ENCODE data around the gene PIGK. TPM values are rescaled to one million over a fixed set of nuclear protein-coding genes. Genes with fewer than 3 reads are reported as not detected.

The PIGK gene
- total and polyA plus RNA-seq, 2 donors from 2014 or later, result 31.0 to 38.5 TPM

GRCh38 chr1:77227381-77227780 lies 8.2 kb upstream of the PIGK start:
- no peak for FAIRE-seq
- intact Hi-C loops (cut with DNase I), result no loop called here

GRCh38 chr1:77222496-77222895 lies 3.3 kb upstream of the PIGK start:
- intact Hi-C loops (cut with DNase I), result no loop called here
- DNase-seq (no peak), FAIRE-seq (no peak)
- H3K4me1 ChIP-seq (ENCODE audit: control insufficient read depth in 2 of 3, insufficient read depth in 2 of 3, low read depth in 1 of 3, low read length in 3 of 3), result no peaks in the 10 kb centered on the region
- no peak overlapping the region for H3K4me3 ChIP-seq (ENCODE audit: low read length in 3 of 3)
- H3K9me3 ChIP-seq (ENCODE audit: control insufficient read depth in 2 of 3, insufficient read depth in 1 of 3, low read length in 3 of 3), result no peaks in the 10 kb centered on the region
- TF ChIP-seq, protein P1, sequence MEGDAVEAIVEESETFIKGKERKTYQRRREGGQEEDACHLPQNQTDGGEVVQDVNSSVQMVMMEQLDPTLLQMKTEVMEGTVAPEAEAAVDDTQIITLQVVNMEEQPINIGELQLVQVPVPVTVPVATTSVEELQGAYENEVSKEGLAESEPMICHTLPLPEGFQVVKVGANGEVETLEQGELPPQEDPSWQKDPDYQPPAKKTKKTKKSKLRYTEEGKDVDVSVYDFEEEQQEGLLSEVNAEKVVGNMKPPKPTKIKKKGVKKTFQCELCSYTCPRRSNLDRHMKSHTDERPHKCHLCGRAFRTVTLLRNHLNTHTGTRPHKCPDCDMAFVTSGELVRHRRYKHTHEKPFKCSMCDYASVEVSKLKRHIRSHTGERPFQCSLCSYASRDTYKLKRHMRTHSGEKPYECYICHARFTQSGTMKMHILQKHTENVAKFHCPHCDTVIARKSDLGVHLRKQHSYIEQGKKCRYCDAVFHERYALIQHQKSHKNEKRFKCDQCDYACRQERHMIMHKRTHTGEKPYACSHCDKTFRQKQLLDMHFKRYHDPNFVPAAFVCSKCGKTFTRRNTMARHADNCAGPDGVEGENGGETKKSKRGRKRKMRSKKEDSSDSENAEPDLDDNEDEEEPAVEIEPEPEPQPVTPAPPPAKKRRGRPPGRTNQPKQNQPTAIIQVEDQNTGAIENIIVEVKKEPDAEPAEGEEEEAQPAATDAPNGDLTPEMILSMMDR (IDR thresholded peaks at IDR 0.05; ENCODE audit: borderline replicate concordance, extremely low read depth, insufficient read depth), result no peak
- H3K36me3 ChIP-seq (ENCODE audit: control insufficient read depth in 2 of 3, insufficient read depth in 3 of 3, low read length in 3 of 3), result no peaks in the 10 kb centered on the region
- H3K9ac ChIP-seq (ENCODE audit: low read length in 3 of 3), result no peak overlapping the region
- no peak overlapping the region for H3K27ac ChIP-seq (ENCODE audit: low read depth in 2 of 2, low read length in 2 of 2)
- no peaks in the 10 kb centered on the region for H3K27me3 ChIP-seq (ENCODE audit: control insufficient read depth, insufficient read depth, low read length)

More at GRCh38 chr1:77227381-77227780, 8.2 kb upstream of the PIGK start:
- TF ChIP-seq, protein P1 (IDR thresholded peaks at IDR 0.05; ENCODE audit: borderline replicate concordance, extremely low read depth, insufficient read depth), result no peak
- Histone ChIP-seq H3K9ac (ENCODE audit: low read length in 3 of 3) (no peak overlapping the region), H3K9me3 (ENCODE audit: control insufficient read depth in 2 of 3, insufficient read depth in 1 of 3, low read length in 3 of 3) (no peaks in the 10 kb centered on the region), H3K27ac (ENCODE audit: low read depth in 2 of 2, low read length in 2 of 2) (no peak overlapping the region), H3K27me3 (ENCODE audit: control insufficient read depth, insufficient read depth, low read length) (no peaks in the 10 kb centered on the region), H3K4me3 (ENCODE audit: low read length in 3 of 3) (no peak overlapping the region), H3K36me3 (ENCODE audit: control insufficient read depth in 2 of 3, insufficient read depth in 3 of 3, low read length in 3 of 3) (no peaks in the 10 kb centered on the region), H3K4me1 (ENCODE audit: control insufficient read depth in 2 of 3, insufficient read depth in 2 of 3, low read depth in 1 of 3, low read length in 3 of 3) (peaks cover 0 to 12% (median 0%) of the 10 kb centered on the region in 3 donors)
- DNase-seq, result no peak

DNA sequence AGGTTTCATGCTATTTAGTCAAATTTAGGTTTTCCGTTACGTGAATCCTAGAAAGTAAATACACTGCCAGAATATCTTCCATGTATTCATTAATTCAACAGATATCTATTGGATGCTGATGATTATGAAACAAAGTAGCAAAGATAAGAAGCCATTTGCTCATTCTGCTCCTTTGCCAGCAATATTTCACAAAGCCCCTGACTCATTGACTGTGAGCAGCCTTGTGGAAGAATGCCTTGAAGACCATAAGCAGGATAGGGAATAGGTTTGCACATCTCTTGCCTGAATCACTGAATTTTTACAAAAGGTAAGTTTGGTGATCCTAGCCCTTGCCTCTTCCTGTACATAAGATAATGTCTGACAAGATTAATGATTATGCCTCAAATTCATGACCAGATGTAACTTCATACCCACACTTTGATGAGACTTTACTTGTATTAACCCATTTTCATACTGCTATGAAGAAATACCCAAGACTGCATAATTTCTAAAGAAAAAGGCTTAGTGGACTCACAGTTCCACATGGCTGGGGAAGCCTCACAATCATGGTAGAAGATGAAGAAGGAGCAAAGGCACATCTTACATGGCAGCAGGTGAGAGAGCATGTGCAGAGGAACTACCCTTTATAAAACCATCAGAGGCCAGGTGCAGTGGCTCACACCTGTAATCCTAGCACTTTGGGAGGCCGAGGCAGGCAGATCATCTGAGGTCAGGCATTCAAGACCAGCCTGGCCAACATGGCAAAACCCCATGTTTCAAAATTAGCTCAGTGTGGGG lies 1.6 kb upstream of the PIGK start:
- H3K4me3 ChIP-seq (ENCODE audit: low read length in 3 of 3), result no peak overlapping the region
- no peak for FAIRE-seq

More for the DNA sequence above, 1.6 kb upstream of the PIGK start:
- no peak for DNase-seq
- Histone ChIP-seq H3K9ac (ENCODE audit: low read length in 3 of 3) (no peak overlapping the region), H3K36me3 (ENCODE audit: control insufficient read depth in 2 of 3, insufficient read depth in 3 of 3, low read length in 3 of 3) (no peaks in the 10 kb centered on the region), H3K4me1 (ENCODE audit: control insufficient read depth in 2 of 3, insufficient read depth in 2 of 3, low read depth in 1 of 3, low read length in 3 of 3) (no peaks in the 10 kb centered on the region), H3K27ac (ENCODE audit: low read depth in 2 of 2, low read length in 2 of 2) (no peak overlapping the region), H3K9me3 (ENCODE audit: control insufficient read depth in 2 of 3, insufficient read depth in 1 of 3, low read length in 3 of 3) (no peaks in the 10 kb centered on the region), H3K27me3 (ENCODE audit: control insufficient read depth, insufficient read depth, low read length) (no peaks in the 10 kb centered on the region)
- TF ChIP-seq, protein P1 (IDR thresholded peaks at IDR 0.05; ENCODE audit: borderline replicate concordance, extremely low read depth, insufficient read depth), result no peak
- intact Hi-C loops (cut with DNase I), result no loop called here

Data from kidney (tissue), 14 donors.